ENCODE measurements around the gene PBX1. TPM values are rescaled to one million over a fixed set of nuclear protein-coding genes. Genes with fewer than 3 reads are reported as not detected.

PBX1 gene
- total and polyA plus RNA-seq, 2 of the 4 experiments (the other 2 are of a cell fraction): 13.9 to 17.9 TPM

DNA sequence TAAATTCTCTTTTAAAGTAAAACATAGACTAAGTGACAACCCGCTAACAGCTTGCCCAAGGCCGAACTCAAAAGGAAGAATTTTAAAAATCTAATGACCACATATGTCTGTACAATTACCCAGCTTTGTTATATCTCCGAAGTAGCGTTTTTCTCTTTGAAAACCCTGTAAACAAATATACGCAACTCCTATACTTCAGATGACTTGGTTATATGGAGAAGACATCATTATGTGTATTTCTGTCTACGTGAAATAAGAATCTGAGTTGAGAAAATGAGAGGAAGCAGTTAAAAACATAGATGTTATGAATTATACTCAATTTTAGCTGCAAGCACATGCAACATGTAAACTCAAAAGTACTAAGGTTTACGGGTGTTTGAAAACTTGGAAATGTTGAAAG is 2.0 kb downstream of the PBX1 start:
- no peak overlapping the region for H4K91ac ChIP-seq (ENCODE audit: insufficient read depth, low read depth, low read length)
- ATAC-seq (ENCODE audit: low read depth) (no peak), DNase-seq (no peak)
- H3K4me3 ChIP-seq (ENCODE audit: insufficient read depth, low read depth, low read length): peak overlapping the region; percentile 75
- no TSS peak for BruUV-seq (replicated peaks)
- H3K27me3 ChIP-seq (ENCODE audit: control insufficient read depth, insufficient read depth, low read length): no peaks in the 10 kb centered on the region
- H2BK15ac ChIP-seq (ENCODE audit: low read depth, low read length): no peak overlapping the region
- H3K4me1 ChIP-seq (ENCODE audit: control insufficient read depth, insufficient read depth, low read length): peaks cover 3% of the 10 kb centered on the region
- H3K27ac ChIP-seq (ENCODE audit: insufficient read depth, low read length): peak overlapping the region; percentile 99; the same call in 1 of the 2 replicates
- H3K79me1 ChIP-seq (ENCODE audit: low read depth in 1 of 2, low read length in 2 of 2): peaks cover 0 to 7% of the 10 kb centered on the region in 2 experiments; a peak in 2 of 4 replicates
- peak overlapping the region; percentile 90 for H3K56ac ChIP-seq (ENCODE audit: extremely low read depth, insufficient read depth, low read length)
- no peaks in the 10 kb centered on the region for H3K9me3 ChIP-seq (ENCODE audit: control insufficient read depth, insufficient read depth, low read length)
- CTCF ChIA-PET: interaction anchor here (0.9 to 1.2 kb wide), 2 partner anchors 218 to 263 kb away, joined by 3 to 4 read pairs; no protein-coding TSS in a partner anchor
- no peaks in the 10 kb centered on the region for H3K36me3 ChIP-seq (ENCODE audit: control insufficient read depth, insufficient read depth, low read length)
- no peaks in the 10 kb centered on the region for H4K20me1 ChIP-seq (ENCODE audit: insufficient read depth, low read length)
- in situ Hi-C loops (cut with MboI; ENCODE audit: low sequenced_read_pairs): loop anchor here (10.0 kb wide), 1 partner anchor 224 kb away; no protein-coding TSS in a partner anchor
- H2AK9ac ChIP-seq (replicated peaks; ENCODE audit: low read depth, low read length, poor library complexity): no peak overlapping the region
- H3K18ac ChIP-seq (ENCODE audit: low read depth, low read length): peak overlapping the region; percentile 93
- H3K14ac ChIP-seq (replicated peaks; ENCODE audit: low read depth, low read length): peak overlapping the region; percentile 56
- H2BK5ac ChIP-seq (ENCODE audit: low read depth, low read length, poor library complexity, severe bottlenecking): peak overlapping the region; percentile 81
- H4K8ac ChIP-seq (ENCODE audit: low read depth in 2 of 2, low read length in 2 of 2): no peak overlapping the region
- H3K4me2 ChIP-seq (ENCODE audit: low read depth, low read length): peak overlapping the region; percentile 96
- POLR2A ChIA-PET (ENCODE audit: unreplicated experiment): no interaction called here
- peak overlapping the region; percentile 31; the same call in 1 of the 2 replicates for H4K5ac ChIP-seq (ENCODE audit: low read depth, low read length)
- no peak for TF ChIP-seq MAFK (IDR thresholded peaks at IDR 0.05; ENCODE audit: low read depth, low read length)
- H3K23ac ChIP-seq (ENCODE audit: low read depth, low read length): peak overlapping the region; percentile 76; the same call in 1 of the 2 replicates
- dilution Hi-C loops (cut with HindIII; ENCODE audit: low sequenced_read_pairs, unreplicated experiment): no loop called here
- no peak overlapping the region for H2AFZ ChIP-seq (replicated peaks; ENCODE audit: low read length, poor library complexity)
- intact Hi-C loops (cut with micrococcal nuclease): loop anchor here (2.0 kb wide), 1 partner anchor 50 kb away; no protein-coding TSS in a partner anchor
- H2BK20ac ChIP-seq (ENCODE audit: low read depth, low read length): no peak overlapping the region
- peak overlapping the region; percentile 99 for H3K9ac ChIP-seq (ENCODE audit: low read depth, low read length)
- H3K9me1 ChIP-seq (ENCODE audit: insufficient read depth, low read length): no peaks in the 10 kb centered on the region
- H2AK5ac ChIP-seq (ENCODE audit: low read depth, low read length): no peak overlapping the region
- peak overlapping the region; percentile 27; the same call in 1 of the 2 replicates for H2BK120ac ChIP-seq (ENCODE audit: low read depth, low read length)
- no CpG with 5 or more reads among the region's 7 CpGs for WGBS, 2 experiments (ENCODE audit: extremely low coverage in 2 of 2, insufficient read length in 1 of 2)
- no peak overlapping the region for H3K4ac ChIP-seq (ENCODE audit: low read depth, low read length)
